Measurements from ENCODE around the gene FAM81B.

FAM81B gene

GRCh38 chr5:95484421-95484820, 93.3 kb downstream of the FAM81B start:
- DNase-seq, result no peak

DNA sequence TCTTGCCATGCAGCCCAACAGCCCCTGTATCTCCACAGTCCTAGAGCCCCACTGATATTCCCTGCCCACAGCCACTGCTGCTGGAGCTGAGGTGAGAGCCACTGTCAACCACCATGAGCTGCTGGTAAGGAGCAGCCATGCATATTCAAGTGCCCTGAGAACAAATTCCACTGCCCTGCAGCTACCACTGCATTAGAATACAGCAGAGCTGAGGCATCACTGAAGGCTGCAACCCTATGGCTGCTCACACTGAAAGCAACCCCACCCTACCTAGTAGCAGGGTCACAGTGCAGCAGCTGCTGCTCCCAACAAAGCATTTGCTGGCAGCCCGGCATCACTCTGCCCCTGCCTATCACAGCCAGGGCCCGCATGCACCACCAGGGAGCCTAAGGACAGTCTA, 95.0 kb downstream of the FAM81B start:
- no peak for DNase-seq

DNA sequence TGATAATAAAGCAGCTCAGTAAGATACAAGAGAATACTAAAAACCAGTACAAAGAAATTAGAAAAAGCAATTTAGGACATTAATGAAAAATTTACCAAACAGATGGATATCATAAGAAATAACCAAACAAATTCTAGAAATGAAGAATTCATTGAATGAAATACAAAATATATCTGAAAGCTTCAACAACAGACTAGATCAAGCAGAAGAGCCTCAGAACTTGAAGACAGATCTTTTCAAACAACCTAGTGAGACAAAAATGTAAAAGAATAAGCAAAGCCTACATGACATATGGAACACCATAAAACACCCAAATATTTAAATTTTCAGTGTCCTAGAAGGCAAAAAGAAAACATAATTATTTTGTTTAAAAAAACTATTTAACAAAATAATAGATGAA, 96.7 kb downstream of the FAM81B start:
- DNase-seq, result no peak
